ENCODE results near the gene PLEKHA4. TPM values are rescaled to one million over a fixed set of nuclear protein-coding genes. Genes with fewer than 3 reads are reported as not detected.
A peak's percentile ranks its signal among the peaks of the same experiment; 100 is the strongest.
"Not testable (repeated sequence)": the region's sequence is repeated elsewhere in the genome, so short reads cannot be mapped to it uniquely, and the experiment has no call there.

PLEKHA4 gene
- total RNA-seq, 1 donor, result 21.4 TPM

DNA sequence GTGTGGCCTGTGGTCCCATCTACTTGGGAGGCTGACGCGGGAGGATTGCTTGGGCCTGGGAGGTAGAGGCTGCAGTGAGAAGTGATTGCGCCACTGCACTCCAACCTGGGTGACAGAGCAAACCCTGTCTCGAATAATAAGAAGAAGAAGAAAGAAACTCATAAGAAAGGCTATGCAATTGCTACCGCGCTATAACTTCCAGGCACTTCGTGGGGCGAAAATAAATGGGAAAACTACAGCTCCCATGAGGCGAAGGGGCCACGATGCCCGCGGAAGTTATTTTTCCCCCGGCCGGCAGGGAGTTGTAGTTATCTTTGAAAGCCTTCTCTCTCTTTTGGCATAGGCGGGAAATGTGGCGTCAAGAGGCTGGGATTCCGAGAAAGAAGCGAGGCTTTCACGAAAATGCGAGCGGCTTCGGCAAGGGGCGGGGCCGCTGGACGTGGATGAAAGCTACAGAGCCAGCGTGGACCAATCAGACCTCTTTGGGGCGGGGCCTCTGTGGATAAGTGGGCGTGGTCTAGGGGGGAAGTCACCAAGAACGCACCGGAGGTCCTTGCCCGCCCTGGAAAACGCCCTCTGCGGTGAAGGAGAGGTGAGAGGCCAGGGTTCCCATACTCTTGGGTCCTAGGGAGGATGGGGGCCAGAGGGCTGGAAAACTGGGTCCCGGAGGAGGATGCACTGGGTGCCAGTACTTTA lies 31.5 kb upstream of the PLEKHA4 start, which contains the start of gene NUCB1:
NUCB1 (plus strand) TSS at position 532 of the 696 bp plus-strand sequence. CDS start 485 bp downstream, outside the sequence.
- H3K4me3 ChIP-seq (ENCODE audit: insufficient read depth, low read length), result peak within 1 kb of the TSS; percentile 93
- DNase-seq (ENCODE audit: insufficient read length, low spot score, missing footprints), result peak; percentile 98
- H3K36me3 ChIP-seq (ENCODE audit: insufficient read depth, low read length), result peaks cover 8% of the 10 kb centered on the region
- peak within 1 kb of the TSS; percentile 81 for H3K27ac ChIP-seq (ENCODE audit: low read depth, low read length)
- TF ChIP-seq, protein P1, sequence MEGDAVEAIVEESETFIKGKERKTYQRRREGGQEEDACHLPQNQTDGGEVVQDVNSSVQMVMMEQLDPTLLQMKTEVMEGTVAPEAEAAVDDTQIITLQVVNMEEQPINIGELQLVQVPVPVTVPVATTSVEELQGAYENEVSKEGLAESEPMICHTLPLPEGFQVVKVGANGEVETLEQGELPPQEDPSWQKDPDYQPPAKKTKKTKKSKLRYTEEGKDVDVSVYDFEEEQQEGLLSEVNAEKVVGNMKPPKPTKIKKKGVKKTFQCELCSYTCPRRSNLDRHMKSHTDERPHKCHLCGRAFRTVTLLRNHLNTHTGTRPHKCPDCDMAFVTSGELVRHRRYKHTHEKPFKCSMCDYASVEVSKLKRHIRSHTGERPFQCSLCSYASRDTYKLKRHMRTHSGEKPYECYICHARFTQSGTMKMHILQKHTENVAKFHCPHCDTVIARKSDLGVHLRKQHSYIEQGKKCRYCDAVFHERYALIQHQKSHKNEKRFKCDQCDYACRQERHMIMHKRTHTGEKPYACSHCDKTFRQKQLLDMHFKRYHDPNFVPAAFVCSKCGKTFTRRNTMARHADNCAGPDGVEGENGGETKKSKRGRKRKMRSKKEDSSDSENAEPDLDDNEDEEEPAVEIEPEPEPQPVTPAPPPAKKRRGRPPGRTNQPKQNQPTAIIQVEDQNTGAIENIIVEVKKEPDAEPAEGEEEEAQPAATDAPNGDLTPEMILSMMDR (IDR thresholded peaks at IDR 0.05; ENCODE audit: extremely low read depth, low read depth, low read length), result peak; percentile 26
- peaks cover 8% of the 10 kb centered on the region for H3K4me1 ChIP-seq (ENCODE audit: insufficient read depth, low read length)
- peaks cover 11% of the 10 kb centered on the region for H4K20me1 ChIP-seq (ENCODE audit: insufficient read depth, low read length)
- peaks cover 34% of the 10 kb centered on the region for H3K79me2 ChIP-seq (ENCODE audit: insufficient read depth, low read length)
- H3K9me3 ChIP-seq (ENCODE audit: low read depth, low read length), result no peaks in the 10 kb centered on the region
- peak within 1 kb of the TSS; percentile 94 for H2AFZ ChIP-seq (ENCODE audit: low read length)
- H3K4me2 ChIP-seq (ENCODE audit: insufficient read depth, low read length), result peak within 1 kb of the TSS; percentile 97
- H3K27me3 ChIP-seq (ENCODE audit: insufficient read depth, low read length), result no peaks in the 10 kb centered on the region

DNA sequence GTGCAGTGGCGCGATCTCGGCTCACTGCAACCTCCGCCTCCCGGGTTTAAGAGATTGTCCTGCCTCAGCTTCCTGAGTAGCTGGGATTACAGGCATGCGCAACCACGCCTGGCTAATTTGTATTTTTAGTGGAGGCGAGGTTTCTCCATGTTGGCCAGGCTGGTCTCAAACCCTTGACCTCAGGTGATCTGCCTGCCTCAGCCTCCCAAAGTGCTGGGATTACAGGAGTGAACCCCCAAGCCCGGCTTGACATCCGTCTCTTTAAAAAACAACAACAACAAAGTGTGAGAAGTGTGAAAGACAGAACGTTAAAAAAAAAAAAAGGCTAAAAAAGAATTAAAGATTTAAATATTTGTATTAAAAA lies 31.0 kb upstream of the PLEKHA4 start:
- H3K36me3 ChIP-seq (ENCODE audit: insufficient read depth, low read length); H3K27me3 ChIP-seq (ENCODE audit: insufficient read depth, low read length); H3K4me1 ChIP-seq (ENCODE audit: insufficient read depth, low read length); H3K9me3 ChIP-seq (ENCODE audit: low read depth, low read length); DNase-seq (ENCODE audit: insufficient read length, low spot score, missing footprints); H4K20me1 ChIP-seq (ENCODE audit: insufficient read depth, low read length): not testable (repeated sequence)
- peaks cover 34% of the 10 kb centered on the region for H3K79me2 ChIP-seq (ENCODE audit: insufficient read depth, low read length)
- peak overlapping the region; percentile 97 for H3K4me2 ChIP-seq (ENCODE audit: insufficient read depth, low read length)
- H2AFZ ChIP-seq (ENCODE audit: low read length), result peak overlapping the region; percentile 94
- peak overlapping the region; percentile 93 for H3K4me3 ChIP-seq (ENCODE audit: insufficient read depth, low read length)
- peak overlapping the region; percentile 81 for H3K27ac ChIP-seq (ENCODE audit: low read depth, low read length)

DNA sequence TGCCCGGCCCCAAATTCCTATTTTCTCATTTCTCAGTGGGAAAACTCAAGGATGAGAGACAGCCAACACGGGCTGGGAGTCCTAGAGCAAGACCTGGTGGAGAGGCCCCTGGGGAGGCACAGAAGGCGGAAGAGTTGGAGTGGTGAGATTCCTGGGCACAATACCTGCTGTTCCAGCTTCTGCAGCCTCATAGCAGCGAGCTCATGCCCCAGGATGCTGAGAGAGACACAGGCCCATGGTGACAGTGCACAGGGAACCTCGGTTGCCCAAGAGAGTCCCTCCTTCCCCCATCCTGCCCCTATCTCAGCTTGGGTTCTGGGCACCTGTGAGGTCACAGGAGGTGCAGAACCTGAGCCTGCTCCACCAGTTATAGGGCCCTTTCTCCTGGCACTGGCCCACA lies 28.8 kb upstream of the PLEKHA4 start:
- Histone ChIP-seq H3K27ac (ENCODE audit: low read depth, low read length) (no peak overlapping the region), H3K79me2 (ENCODE audit: insufficient read depth, low read length) (peaks cover 20% of the 10 kb centered on the region), H4K20me1 (ENCODE audit: insufficient read depth, low read length) (peaks cover 6% of the 10 kb centered on the region), H3K4me3 (ENCODE audit: insufficient read depth, low read length) (no peak overlapping the region), H3K4me1 (ENCODE audit: insufficient read depth, low read length) (peaks cover 8% of the 10 kb centered on the region), H3K9me3 (ENCODE audit: low read depth, low read length) (no peaks in the 10 kb centered on the region), H3K4me2 (ENCODE audit: insufficient read depth, low read length) (no peak overlapping the region), H2AFZ (ENCODE audit: low read length) (no peak overlapping the region), H3K27me3 (ENCODE audit: insufficient read depth, low read length) (no peaks in the 10 kb centered on the region), H3K36me3 (ENCODE audit: insufficient read depth, low read length) (peaks cover 3% of the 10 kb centered on the region)
- TF ChIP-seq, protein P1 (IDR thresholded peaks at IDR 0.05; ENCODE audit: extremely low read depth, low read depth, low read length), result no peak
- DNase-seq (ENCODE audit: insufficient read length, low spot score, missing footprints), result no peak

DNA sequence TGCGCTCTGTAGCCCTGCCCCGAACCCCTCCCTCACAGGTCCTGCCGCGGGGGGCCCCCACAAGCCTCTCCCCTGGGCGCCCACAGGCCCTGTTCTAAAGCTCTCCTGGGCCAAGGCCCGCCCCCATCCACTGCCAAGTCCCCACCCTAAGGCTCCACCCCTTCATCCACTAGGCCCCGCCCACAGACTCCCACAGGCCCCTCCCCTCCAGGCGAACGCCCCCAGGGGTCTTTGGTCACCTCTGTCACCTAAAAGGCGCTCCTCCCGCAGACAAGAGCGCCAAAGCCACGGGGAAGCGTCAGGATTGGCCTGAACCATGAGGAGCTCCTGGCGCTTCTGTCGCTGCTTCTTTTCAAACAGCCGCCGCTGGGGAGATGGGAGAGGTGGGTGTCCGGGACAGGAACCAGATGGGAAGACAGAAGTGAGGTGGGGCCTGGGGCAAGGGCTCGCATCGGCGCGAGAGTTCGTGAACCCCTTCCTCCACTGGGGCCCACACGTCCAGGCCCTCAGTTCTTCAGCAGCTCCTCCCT lies 27.8 kb upstream of the PLEKHA4 start:
- TF ChIP-seq, protein P1 (IDR thresholded peaks at IDR 0.05; ENCODE audit: extremely low read depth, low read depth, low read length), result no peak
- no peaks in the 10 kb centered on the region for H3K36me3 ChIP-seq (ENCODE audit: insufficient read depth, low read length)
- no peak for DNase-seq (ENCODE audit: insufficient read length, low spot score, missing footprints)
- peak overlapping the region; percentile 29 for H3K4me2 ChIP-seq (ENCODE audit: insufficient read depth, low read length)
- peaks cover 12% of the 10 kb centered on the region for H3K79me2 ChIP-seq (ENCODE audit: insufficient read depth, low read length)
- peaks cover 6% of the 10 kb centered on the region for H3K4me1 ChIP-seq (ENCODE audit: insufficient read depth, low read length)
- no peak overlapping the region for H2AFZ ChIP-seq (ENCODE audit: low read length)
- H3K27me3 ChIP-seq (ENCODE audit: insufficient read depth, low read length), result no peaks in the 10 kb centered on the region
- H3K9me3 ChIP-seq (ENCODE audit: low read depth, low read length), result no peaks in the 10 kb centered on the region
- H3K4me3 ChIP-seq (ENCODE audit: insufficient read depth, low read length), result peak overlapping the region; percentile 45
- no peak overlapping the region for H3K27ac ChIP-seq (ENCODE audit: low read depth, low read length)
- H4K20me1 ChIP-seq (ENCODE audit: insufficient read depth, low read length), result no peaks in the 10 kb centered on the region

Measured in osteoblast (primary cell).